Astrocyte of the spinal cord (primary cell): ENCODE data around the gene ERC1.
A peak's percentile ranks its signal among the peaks of the same experiment; 100 is the strongest.

Experiments used
- DNase-seq: peaks from one replicate; pipeline ENCODE4 v3.0.0; 2011; ENCODE audit warnings: low read depth, low spot score
- H3K4me3 ChIP-seq: 2 replicates; pipeline ENCODE4 v1.5.1; 2011; ENCODE audit warnings: low read depth, mild to moderate bottlenecking, low read length, moderate library complexity
- in situ Hi-C: cut with HindIII; loops from 2 replicates; pipeline ENCODE4 v1.10.0; 2017; ENCODE audit warnings: low sequenced_read_pairs
- TF ChIP-seq, protein P1 (sequence below): IDR thresholded peaks from 2 replicates; pipeline ENCODE4 v1.5.1; 2012; ENCODE audit warnings: low read depth, mild to moderate bottlenecking, low read length, inconsistent platforms

ERC1 gene

DNA sequence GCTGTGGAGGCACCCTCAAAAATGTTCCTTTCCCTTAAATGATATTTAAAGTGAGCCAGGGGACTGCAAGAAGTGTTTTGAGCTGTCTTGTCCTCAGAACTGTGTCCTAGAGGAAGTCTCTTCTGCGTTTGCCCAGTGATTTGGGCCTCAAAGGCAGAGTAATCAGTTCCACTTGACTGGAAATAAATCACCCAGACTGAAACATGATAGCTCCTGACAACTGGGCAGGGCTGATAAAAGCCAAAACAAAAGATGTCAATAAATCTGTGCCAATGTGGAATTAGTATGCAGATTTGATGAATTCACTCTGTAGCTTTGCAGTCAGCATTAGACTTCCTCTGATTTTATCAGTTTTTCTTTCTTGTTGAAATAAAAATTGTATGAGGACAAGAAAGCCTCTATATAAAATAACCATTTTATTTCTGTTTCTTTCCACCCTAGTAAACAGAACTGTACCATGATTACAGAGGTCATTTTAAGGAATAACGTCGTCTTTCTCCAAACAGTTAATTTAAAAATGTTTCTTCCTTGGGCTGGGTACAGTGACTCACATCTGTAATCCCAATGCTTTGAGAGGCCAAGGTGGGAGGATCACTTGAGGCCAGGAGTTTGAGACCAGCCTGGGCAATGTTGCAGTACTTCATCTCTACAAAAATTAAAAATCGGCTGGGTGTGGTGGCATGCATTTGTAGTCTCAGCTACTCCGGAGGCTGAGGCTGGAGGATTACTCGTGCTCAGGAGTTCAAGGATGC is 180.8 kb downstream of the ERC1 start:
- no peak for DNase-seq
- TF ChIP-seq, protein P1, sequence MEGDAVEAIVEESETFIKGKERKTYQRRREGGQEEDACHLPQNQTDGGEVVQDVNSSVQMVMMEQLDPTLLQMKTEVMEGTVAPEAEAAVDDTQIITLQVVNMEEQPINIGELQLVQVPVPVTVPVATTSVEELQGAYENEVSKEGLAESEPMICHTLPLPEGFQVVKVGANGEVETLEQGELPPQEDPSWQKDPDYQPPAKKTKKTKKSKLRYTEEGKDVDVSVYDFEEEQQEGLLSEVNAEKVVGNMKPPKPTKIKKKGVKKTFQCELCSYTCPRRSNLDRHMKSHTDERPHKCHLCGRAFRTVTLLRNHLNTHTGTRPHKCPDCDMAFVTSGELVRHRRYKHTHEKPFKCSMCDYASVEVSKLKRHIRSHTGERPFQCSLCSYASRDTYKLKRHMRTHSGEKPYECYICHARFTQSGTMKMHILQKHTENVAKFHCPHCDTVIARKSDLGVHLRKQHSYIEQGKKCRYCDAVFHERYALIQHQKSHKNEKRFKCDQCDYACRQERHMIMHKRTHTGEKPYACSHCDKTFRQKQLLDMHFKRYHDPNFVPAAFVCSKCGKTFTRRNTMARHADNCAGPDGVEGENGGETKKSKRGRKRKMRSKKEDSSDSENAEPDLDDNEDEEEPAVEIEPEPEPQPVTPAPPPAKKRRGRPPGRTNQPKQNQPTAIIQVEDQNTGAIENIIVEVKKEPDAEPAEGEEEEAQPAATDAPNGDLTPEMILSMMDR = no peak
- in situ Hi-C loops = no loop called here
- no peak overlapping the region for H3K4me3 ChIP-seq

GRCh38 chr12:1173781-1174617 is 183.0 kb downstream of the ERC1 start:
- TF ChIP-seq, protein P1 = no peak
- in situ Hi-C loops = no loop called here
- H3K4me3 ChIP-seq = no peak overlapping the region
- no peak for DNase-seq

- no peak for DNase-seq
- TF ChIP-seq, protein P1 = no peak
- in situ Hi-C loops = no loop called here
- no peak overlapping the region for H3K4me3 ChIP-seq
Observed at GRCh38 chr12:1174659-1175058, 183.6 kb downstream of the ERC1 start.

- TF ChIP-seq, protein P1 = no peak
- no peak for DNase-seq
- H3K4me3 ChIP-seq = no peak overlapping the region
- in situ Hi-C loops = no loop called here
Observed at GRCh38 chr12:1176191-1176590, 185.2 kb downstream of the ERC1 start.

GRCh38 chr12:1179128-1179527 is 188.1 kb downstream of the ERC1 start:
- in situ Hi-C loops = no loop called here
- TF ChIP-seq, protein P1 = no peak
- no peak overlapping the region for H3K4me3 ChIP-seq
- DNase-seq = no peak

GRCh38 chr12:1182069-1182468 is 191.0 kb downstream of the ERC1 start:
- peak; percentile 18 for DNase-seq
- in situ Hi-C loops = no loop called here
- TF ChIP-seq, protein P1 = no peak

More at GRCh38 chr12:1182069-1182468, 191.0 kb downstream of the ERC1 start:
- no peak overlapping the region for H3K4me3 ChIP-seq
